Measurements from ENCODE around the gene CMSS1. TPM values are rescaled to one million over a fixed set of nuclear protein-coding genes. Genes with fewer than 3 reads are reported as not detected.

CMSS1 gene
- total RNA-seq, 1 donor from 2014 or later: 9.2 TPM

- no peak for DNase-seq (ENCODE audit: low spot score in 2 of 2)
- intact Hi-C loops (cut with DNase I): loop anchor here (5.0 kb wide), 1 partner anchor 203 kb away; no protein-coding TSS in a partner anchor
- Histone ChIP-seq H3K4me1 (peaks cover 2 to 43% of the 10 kb centered on the region in 2 donors), H3K27me3 (no peaks in the 10 kb centered on the region), H3K36me3 (no peaks in the 10 kb centered on the region), H3K4me3 (no peak overlapping the region), H3K27ac (no peak overlapping the region), H3K9me3 (peaks cover 7 to 10% of the 10 kb centered on the region in 2 donors)
- TF ChIP-seq, protein P1, sequence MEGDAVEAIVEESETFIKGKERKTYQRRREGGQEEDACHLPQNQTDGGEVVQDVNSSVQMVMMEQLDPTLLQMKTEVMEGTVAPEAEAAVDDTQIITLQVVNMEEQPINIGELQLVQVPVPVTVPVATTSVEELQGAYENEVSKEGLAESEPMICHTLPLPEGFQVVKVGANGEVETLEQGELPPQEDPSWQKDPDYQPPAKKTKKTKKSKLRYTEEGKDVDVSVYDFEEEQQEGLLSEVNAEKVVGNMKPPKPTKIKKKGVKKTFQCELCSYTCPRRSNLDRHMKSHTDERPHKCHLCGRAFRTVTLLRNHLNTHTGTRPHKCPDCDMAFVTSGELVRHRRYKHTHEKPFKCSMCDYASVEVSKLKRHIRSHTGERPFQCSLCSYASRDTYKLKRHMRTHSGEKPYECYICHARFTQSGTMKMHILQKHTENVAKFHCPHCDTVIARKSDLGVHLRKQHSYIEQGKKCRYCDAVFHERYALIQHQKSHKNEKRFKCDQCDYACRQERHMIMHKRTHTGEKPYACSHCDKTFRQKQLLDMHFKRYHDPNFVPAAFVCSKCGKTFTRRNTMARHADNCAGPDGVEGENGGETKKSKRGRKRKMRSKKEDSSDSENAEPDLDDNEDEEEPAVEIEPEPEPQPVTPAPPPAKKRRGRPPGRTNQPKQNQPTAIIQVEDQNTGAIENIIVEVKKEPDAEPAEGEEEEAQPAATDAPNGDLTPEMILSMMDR (IDR thresholded peaks at IDR 0.05): no peak
Observed at GRCh38 chr3:100155590-100155989, 337.9 kb downstream of the CMSS1 start.

GRCh38 chr3:100157685-100158084 is 340.0 kb downstream of the CMSS1 start:
- no peaks in the 10 kb centered on the region for H3K27me3 ChIP-seq
- intact Hi-C loops (cut with DNase I): loop anchor here (2.0 to 5.0 kb wide), 2 partner anchors 89 to 205 kb away; no protein-coding TSS in a partner anchor
- H3K4me3 ChIP-seq: no peak overlapping the region
- TF ChIP-seq, protein P1 (IDR thresholded peaks at IDR 0.05): no peak
- no peaks in the 10 kb centered on the region for H3K36me3 ChIP-seq
- peaks cover 4 to 44% of the 10 kb centered on the region in 2 donors for H3K4me1 ChIP-seq
- no peak for DNase-seq (ENCODE audit: low spot score in 2 of 2)
- peak overlapping the region; percentile 91 to 92 for H3K27ac ChIP-seq
- H3K9me3 ChIP-seq: peaks cover 7 to 10% of the 10 kb centered on the region in 2 donors

GRCh38 chr3:100158918-100159330 is 341.3 kb downstream of the CMSS1 start:
- DNase-seq (ENCODE audit: low spot score in 2 of 2): no peak
- peaks cover 7 to 10% of the 10 kb centered on the region in 2 donors for H3K9me3 ChIP-seq
- no peak overlapping the region for H3K4me3 ChIP-seq
- intact Hi-C loops (cut with DNase I): loop anchor here (2.0 to 5.0 kb wide), 2 partner anchors 90 to 207 kb away; no protein-coding TSS in a partner anchor
- no peaks in the 10 kb centered on the region for H3K27me3 ChIP-seq
- no peaks in the 10 kb centered on the region for H3K36me3 ChIP-seq
- TF ChIP-seq, protein P1 (IDR thresholded peaks at IDR 0.05): no peak
- H3K4me1 ChIP-seq: peaks cover 4 to 53% of the 10 kb centered on the region in 2 donors
- peak overlapping the region; percentile 91 to 92 for H3K27ac ChIP-seq

GRCh38 chr3:100159331-100160153 is 341.9 kb downstream of the CMSS1 start:
- TF ChIP-seq, protein P1 (IDR thresholded peaks at IDR 0.05): no peak
- Histone ChIP-seq H3K27ac (peak overlapping the region; percentile 91 to 92), H3K9me3 (peaks cover 7 to 10% of the 10 kb centered on the region in 2 donors), H3K4me1 (peaks cover 6 to 58% of the 10 kb centered on the region in 2 donors), H3K36me3 (no peaks in the 10 kb centered on the region), H3K27me3 (no peaks in the 10 kb centered on the region), H3K4me3 (no peak overlapping the region)
- DNase-seq (ENCODE audit: low spot score in 2 of 2): no peak
- intact Hi-C loops (cut with DNase I): loop anchor here (2.0 to 5.0 kb wide), 5 partner anchors 91 to 317 kb away; no protein-coding TSS in a partner anchor

- TF ChIP-seq, protein P1 (IDR thresholded peaks at IDR 0.05): no peak
- H3K27ac ChIP-seq: peak overlapping the region; percentile 91 to 92
- no peaks in the 10 kb centered on the region for H3K27me3 ChIP-seq
- H3K4me3 ChIP-seq: no peak overlapping the region
- DNase-seq (ENCODE audit: low spot score in 2 of 2): no peak
- intact Hi-C loops (cut with DNase I): loop anchor here (5.0 kb wide), 3 partner anchors 193 to 318 kb away; no protein-coding TSS in a partner anchor
- H3K4me1 ChIP-seq: peaks cover 10 to 67% of the 10 kb centered on the region in 2 donors
- peaks cover 3 to 7% of the 10 kb centered on the region in 2 donors for H3K9me3 ChIP-seq
- H3K36me3 ChIP-seq: no peaks in the 10 kb centered on the region
Observed at GRCh38 chr3:100160521-100160920, 342.9 kb downstream of the CMSS1 start.

Data from ascending aorta (tissue), 2 donors.